ENCODE results near the gene DNAH6.

- TF ChIP-seq EZH2phosphoT487 (IDR thresholded peaks at IDR 0.05; ENCODE audit: insufficient read depth, low read depth) (no peak), EZH2 (IDR thresholded peaks at IDR 0.05; ENCODE audit: insufficient read depth, poor library complexity, severe bottlenecking) (no peak)
Measured at GRCh38 chr2:84823229-84823628, 306.9 kb downstream of the DNAH6 start.

Data from GM23248 (cell line).